HG02571 (cell line): Measurements from ENCODE around the gene GKN2.
A peak's percentile ranks its signal among the peaks of the same experiment; 100 is the strongest.

ENCODE experiments used
- ATAC-seq: cut with Tn5 transposase; IDR thresholded peaks from one replicate; pipeline ENCODE4 v1.9.1; 2021; ENCODE audit warnings: mild to moderate bottlenecking, moderate library complexity; ENCODE audit not compliant: unreplicated experiment

GKN2 gene

GRCh38 chr2:68925295-68925896 is 27.3 kb downstream of the GKN2 start:
- no peak for ATAC-seq

GRCh38 chr2:68921646-68922045 is 31.0 kb downstream of the GKN2 start:
- ATAC-seq, result no peak

- no peak for ATAC-seq
These were observed 32.1 kb downstream of the GKN2 start for GRCh38 chr2:68920481-68921170.

GRCh38 chr2:68918497-68918896 is 34.2 kb downstream of the GKN2 start:
- ATAC-seq, result no peak

GRCh38 chr2:68917034-68917718 is 35.5 kb downstream of the GKN2 start:
- ATAC-seq, result no peak

- no peak for ATAC-seq
These were observed 36.5 kb downstream of the GKN2 start for GRCh38 chr2:68916226-68916625.

- ATAC-seq, result no peak
These were observed 37.3 kb downstream of the GKN2 start for GRCh38 chr2:68915393-68915792.

GRCh38 chr2:68913359-68913758 is 39.3 kb downstream of the GKN2 start:
- no peak for ATAC-seq

- no peak for ATAC-seq
These were observed 40.0 kb downstream of the GKN2 start for GRCh38 chr2:68912732-68913131.

GRCh38 chr2:68912111-68912510 is 40.6 kb downstream of the GKN2 start:
- ATAC-seq, result no peak

GRCh38 chr2:68911709-68912108 is 41.0 kb downstream of the GKN2 start:
- no peak for ATAC-seq

- ATAC-seq, result no peak
These were observed 41.4 kb downstream of the GKN2 start for GRCh38 chr2:68911246-68911645.

- no peak for ATAC-seq
These were observed 42.7 kb downstream of the GKN2 start for GRCh38 chr2:68909793-68910674.

GRCh38 chr2:68908392-68908970 is 44.2 kb downstream of the GKN2 start:
- ATAC-seq, result peak; percentile 97

GRCh38 chr2:68907920-68908253 is 44.8 kb downstream of the GKN2 start:
- ATAC-seq, result peak; percentile 15

- no peak for ATAC-seq
These were observed 45.3 kb downstream of the GKN2 start for GRCh38 chr2:68907232-68907919.

GRCh38 chr2:68906716-68907115 is 46.0 kb downstream of the GKN2 start:
- ATAC-seq, result no peak

GRCh38 chr2:68905116-68905515 is 47.6 kb downstream of the GKN2 start:
- no peak for ATAC-seq

- ATAC-seq, result no peak
These were observed 51.1 kb downstream of the GKN2 start for GRCh38 chr2:68901561-68901960.

- no peak for ATAC-seq
These were observed 51.5 kb downstream of the GKN2 start for GRCh38 chr2:68901199-68901514.
